Adipose tissue (tissue), 3 donors: Measurements from ENCODE around the gene C19orf73. TPM values are rescaled to one million over a fixed set of nuclear protein-coding genes. Genes with fewer than 3 reads are reported as not detected.
A peak's percentile ranks its signal among the peaks of the same experiment; 100 is the strongest.
"Not testable (repeated sequence)": the region's sequence is repeated elsewhere in the genome, so short reads cannot be mapped to it uniquely, and the experiment has no call there.

ENCODE experiments used
- H3K27ac ChIP-seq: one replicate; pipeline ENCODE4 v1.5.1; 2013; ENCODE audit warnings: low read depth, low read length
- WGBS, 3 donors: extraction: QIAGEN DNeasy Blood & Tissue Kit; methylation state at CpG; one replicate each; pipeline ENCODE4 v1.1.7; 2013; 5-methylcytosine and 5-hydroxymethylcytosine counted together
- polyA plus RNA-seq, 3 donors: library from polyadenylated mRNA; stranded (reverse); fragments of 200-250 nt; gene quantifications; one replicate each; pipeline ENCODE4 v1.2.3, GENCODE V29; 2013
- donor health status: healthy with polysubstance abuse.
- donor health status: Bipolar disorder and iron deficiency.
- donor health status: healthy.

C19orf73 gene
- polyA plus RNA-seq, 3 donors: 1.5 to 5.1 TPM; not detected in 1

DNA sequence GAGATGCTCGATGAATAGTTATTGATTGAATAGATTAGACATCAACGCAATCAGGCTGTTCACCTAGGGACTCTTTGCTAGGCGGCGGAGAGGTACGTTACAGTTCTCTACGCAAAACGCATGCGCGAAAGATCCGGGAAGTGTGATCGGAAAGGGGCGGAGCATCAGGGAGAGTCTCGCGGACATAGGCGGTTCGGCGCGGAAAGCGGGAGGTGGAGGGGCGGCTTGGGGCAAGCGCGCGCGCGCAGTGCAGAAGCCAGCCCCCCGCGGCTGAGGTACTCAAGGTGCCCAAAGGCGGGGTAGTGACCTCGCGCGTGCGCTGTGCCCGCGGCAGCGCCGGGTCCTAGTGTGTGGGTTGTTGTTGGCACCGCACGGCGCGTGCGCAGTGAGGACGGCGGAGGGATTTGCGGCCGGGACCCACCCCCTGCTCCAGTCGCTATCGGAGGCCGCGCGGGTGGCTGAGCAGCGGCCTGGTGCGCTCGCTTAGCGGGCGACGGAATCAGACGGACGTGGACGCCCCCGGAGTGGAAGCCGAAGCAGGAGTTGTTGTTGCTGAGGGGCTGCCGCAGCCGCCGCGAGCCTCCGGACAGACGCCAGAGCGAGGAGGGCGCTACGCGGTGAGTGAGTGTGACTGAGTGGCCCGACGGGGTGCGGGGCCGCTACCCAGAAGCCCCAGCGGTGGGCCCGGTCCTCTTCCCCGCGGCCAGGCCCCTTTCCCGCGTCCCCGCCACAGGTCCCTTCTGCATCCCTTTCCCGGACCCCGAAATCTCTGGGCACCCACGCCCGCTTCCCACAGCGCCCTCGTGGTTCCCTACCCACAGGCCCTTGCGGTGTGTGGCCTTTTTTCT, 33.7 kb downstream of the C19orf73 start, which contains the start of gene SNRNP70:
SNRNP70 (plus strand) TSS at position 432 of the 848 bp plus-strand sequence. CDS start 964 bp downstream, outside the sequence.
- peak within 1 kb of the TSS; percentile 40 for H3K27ac ChIP-seq
- 0 to 1% (median 0%) methylated on average over 83 to 89 of the region's 89 CpGs for WGBS, 3 donors

DNA sequence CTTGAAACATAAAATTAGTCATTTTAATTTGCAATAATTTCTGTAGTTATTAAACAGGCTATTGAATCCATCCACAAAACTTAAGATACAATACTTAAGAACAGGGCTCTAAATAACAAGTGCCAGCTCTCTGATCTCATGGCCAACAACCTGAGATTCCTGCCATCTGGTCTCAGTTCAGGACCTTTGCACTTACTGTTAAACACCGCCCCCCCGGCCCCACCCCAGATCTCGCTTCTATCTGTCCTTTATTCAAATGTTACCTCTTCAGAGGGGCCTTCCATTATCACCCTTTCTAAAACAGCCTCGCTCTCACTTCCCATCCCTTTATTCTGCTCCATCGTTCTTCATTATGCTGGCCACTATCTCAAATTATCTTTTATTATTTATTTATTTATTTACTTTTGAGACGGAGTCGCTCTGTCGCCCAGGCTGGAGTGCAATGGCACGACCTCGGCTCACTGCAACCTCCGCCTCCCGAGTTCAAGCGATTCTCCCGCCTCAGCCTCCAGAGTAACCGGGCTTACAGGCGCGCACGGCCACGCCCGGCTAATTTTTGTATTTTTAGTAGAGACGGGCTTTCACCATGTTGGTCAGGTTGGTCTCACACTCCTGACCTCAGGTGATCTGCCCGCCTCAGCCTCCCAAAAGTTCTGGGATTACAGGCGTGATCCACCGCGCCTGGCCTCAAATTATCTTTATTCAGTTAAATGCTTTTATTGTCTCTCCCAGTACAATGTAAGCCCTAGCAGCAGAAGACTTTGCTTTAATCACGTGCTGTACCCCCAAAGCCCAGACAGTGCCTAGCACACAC, 34.5 kb downstream of the C19orf73 start:
- H3K27ac ChIP-seq: peak overlapping the region; percentile 40
- WGBS, 3 donors: 45 to 73% (median 65%) methylated on average over 26 of the region's 26 CpGs

DNA sequence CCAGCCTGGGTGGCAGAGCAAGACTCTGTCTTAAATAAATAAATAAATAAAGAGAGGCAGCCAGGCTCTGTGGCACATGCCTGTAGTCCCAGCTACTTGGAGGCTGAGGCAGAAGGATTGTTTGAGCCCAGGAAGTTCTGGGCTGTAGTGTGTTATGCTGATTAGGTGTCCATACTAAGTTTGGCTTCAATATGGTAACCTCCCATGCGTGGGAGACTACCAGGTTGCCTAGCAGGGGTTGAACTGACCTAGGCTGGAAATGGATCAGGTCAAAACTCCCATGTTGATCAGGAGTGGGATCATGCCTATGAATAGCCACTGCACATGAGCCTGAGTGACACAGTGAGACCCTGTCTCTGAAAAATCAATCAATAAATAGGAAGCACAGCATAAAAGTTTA, 37.7 kb downstream of the C19orf73 start:
- 85 to 92% (median 86%) methylated on average over 1 of the region's 1 CpG for WGBS, 3 donors
- no peak overlapping the region for H3K27ac ChIP-seq

DNA sequence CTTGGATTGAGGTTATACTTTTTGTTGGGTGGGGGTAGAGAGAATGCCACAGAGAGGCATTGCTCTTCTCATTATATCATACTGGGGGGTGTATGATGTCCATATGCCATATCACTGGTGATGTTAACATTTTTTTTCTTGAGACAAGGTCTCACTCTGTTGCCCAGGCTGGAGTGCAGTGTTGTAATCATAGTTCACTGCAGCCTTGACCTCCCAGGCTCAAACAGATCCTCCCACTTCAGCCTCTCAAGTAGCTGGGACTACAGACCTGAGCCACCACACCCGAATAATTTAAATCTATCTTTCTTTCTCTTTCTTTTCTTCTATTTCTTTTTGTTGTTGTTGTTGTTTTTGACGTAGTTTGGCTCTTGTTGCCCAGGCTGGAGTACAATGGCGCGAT, 38.6 kb downstream of the C19orf73 start:
- H3K27ac ChIP-seq: no peak overlapping the region
- WGBS, 3 donors: 76 to 94% (median 85%) methylated on average over 4 of the region's 4 CpGs

DNA sequence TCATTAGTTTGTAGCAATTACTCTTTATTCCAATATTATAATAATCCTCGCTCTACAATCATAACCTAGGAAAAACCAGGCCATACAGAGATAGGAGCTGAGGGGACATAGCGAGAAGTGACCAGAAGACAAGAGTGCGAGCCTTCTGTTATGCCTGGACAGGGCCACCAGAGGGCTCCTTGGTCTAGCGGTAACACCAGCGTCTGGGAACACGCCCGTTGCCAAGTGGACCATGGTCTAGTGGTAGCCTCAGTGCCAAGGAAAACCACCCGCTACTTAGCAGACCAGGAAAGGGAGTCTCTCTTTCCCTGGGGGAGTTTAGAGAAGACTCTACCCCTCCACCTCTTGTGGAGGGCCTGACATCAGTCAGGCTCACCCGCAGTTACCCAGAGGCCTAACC, 44.1 kb downstream of the C19orf73 start:
- H3K27ac ChIP-seq: not testable (repeated sequence)
- WGBS, 3 donors: 14 to 18% (median 16%) methylated on average over 7 to 8 of the region's 9 CpGs

DNA sequence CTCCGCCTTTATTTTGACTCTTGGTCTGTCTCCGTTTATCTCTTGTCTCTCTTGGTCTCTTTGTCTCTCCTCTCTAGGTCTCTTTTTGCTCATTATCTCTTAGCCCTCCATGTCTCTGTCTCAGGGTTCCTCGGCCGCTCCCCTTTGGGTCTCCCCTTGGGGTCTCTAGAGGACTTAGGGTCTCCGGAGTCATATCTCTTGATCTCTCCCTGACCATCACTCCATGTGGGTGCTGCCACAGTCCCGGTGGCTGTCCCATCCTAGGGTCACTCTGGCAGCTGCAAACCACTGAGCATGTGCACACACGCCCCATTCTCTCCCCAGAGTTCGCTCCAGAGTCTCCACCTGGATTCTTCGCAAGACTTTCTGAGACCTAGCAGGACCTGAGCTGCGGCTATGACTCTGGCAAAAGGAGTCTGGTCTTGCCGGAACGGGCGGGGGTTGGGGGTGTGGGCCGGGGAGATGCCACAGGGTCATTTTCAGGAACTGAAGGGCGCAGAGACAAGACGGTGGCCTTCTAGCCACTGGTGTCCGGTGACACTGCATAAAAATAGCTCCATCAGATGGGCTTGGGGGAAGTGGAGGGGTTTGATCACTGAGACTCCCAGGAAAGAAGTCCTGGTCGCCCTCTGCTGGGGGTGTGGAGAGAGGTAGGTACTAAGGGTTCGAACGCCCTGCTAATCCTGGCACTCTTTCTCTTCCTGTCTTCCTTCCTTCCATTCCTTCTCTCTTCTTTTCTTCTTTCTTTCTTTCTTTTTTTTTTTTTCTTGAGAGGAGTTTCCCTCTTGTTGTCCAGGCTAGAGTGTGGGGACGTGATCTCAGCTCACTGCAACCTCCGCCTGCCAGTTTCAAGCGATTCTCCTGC, 45.2 kb downstream of the C19orf73 start:
- H3K27ac ChIP-seq: no peak overlapping the region
- 60 to 65% (median 61%) methylated on average over 23 of the region's 23 CpGs for WGBS, 3 donors

DNA sequence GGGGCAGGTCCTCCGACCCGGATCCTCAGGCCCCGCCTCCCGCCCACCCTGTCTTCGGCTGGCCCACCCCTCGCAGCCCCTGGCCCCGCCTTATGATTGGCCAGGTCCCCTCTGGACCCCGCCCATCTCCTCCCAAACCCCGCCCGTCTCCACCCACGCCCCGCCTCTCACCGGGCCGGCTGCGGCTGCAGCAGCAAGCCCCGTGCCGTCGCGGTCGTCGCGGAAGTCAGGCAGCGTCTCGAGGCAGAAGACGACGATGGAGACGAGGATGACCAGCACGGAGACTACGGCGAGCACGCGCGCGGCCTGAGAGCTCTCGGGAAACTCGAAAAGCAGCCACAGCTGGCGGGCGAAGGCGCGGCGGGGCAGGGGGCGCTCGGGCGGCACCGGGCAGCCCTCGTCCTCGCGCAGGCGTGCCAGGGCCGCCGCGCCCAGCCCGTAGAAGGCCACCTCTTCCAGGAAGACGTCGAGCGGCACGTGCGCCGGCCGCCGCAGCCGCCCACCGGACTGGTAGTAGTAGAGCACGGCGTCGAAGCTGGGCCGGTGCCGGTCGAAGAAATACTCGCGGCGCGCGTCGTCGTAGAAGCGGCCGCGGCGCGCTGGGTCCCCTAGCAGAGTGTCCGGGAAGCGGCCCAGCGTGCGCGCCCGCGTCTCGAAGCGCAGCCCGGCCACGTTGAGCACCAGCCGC, 46.9 kb downstream of the C19orf73 start:
- WGBS, 3 donors: 3 to 8% (median 5%) methylated on average over 67 to 93 of the region's 93 CpGs
- no peak overlapping the region for H3K27ac ChIP-seq

DNA sequence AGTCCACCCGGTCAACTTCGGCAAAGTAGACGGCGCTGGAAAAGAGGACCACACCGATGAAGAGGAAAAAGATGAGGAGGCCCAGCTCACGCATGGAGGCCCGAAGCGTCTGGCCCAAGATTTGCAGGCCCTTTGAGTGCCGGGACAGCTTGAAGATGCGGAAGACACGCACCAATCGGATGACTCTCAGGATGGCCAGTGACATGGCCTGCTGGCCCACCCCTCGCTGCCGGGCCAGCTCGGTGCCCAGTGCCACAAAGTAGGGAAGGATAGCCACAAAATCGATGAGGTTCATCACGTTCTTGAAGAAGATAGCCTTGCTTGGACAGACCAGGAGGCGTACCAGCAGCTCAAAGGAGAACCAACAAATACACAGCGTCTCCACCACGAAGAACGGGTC, 48.5 kb downstream of the C19orf73 start:
- no peak overlapping the region for H3K27ac ChIP-seq
- WGBS, 3 donors: 92 to 99% (median 95%) methylated on average over 21 of the region's 21 CpGs

DNA sequence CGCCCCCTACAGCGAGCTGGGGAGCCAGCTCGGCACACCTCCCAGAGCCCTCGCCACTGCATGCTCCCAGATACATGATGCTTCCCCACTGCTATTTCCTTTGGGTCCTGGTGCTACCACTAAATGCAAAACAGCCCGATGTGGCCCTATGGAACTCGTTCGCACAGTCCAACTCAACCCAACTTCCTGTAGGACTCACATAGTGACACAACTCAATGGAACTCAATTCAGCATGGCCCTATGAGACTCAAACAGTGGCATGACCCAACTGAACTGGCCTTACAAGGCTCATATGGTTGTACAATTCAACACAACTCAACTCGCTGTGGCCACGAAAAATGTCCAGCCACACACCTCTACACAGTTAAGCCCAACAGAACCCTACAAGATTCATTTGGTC, 49.9 kb downstream of the C19orf73 start:
- WGBS, 3 donors: 91 to 95% (median 92%) methylated on average over 9 of the region's 9 CpGs
- no peak overlapping the region for H3K27ac ChIP-seq

Other genes with a start within 250 kb of the C19orf73 start
- gene PPP1R15A, start 246.7 kb downstream of the C19orf73 start, polyA plus RNA-seq: 100 to 1,000 TPM in 2 of 3 donors, 10 to 100 TPM in 1; 18.7 to 240 (median 197) TPM
- gene TULP2, start 220.4 kb downstream of the C19orf73 start, polyA plus RNA-seq: under 1 TPM in 2 of 3 donors, not detected in 1; 0.08 to 0.09 TPM
- 100 to 1,000 TPM; 117 to 394 (median 178) TPM for gene NUCB1, start 218.8 kb downstream of the C19orf73 start, polyA plus RNA-seq
- under 1 TPM in 1 of 3 donors, not detected in 2; 0.30 TPM for gene DHDH, start 185.4 kb downstream of the C19orf73 start, polyA plus RNA-seq
- gene BAX, start 164.3 kb downstream of the C19orf73 start, polyA plus RNA-seq: 10 to 100 TPM; 24.4 to 71.2 (median 39.9) TPM
- gene FTL, start 153.8 kb downstream of the C19orf73 start, polyA plus RNA-seq: over 10,000 TPM in 1 of 3 donors, 1,000 to 10,000 TPM in 2; 1,172 to 18,296 (median 6,752) TPM
- 10 to 100 TPM; 20.1 to 73.8 (median 31.2) TPM for gene GYS1, start 125.8 kb downstream of the C19orf73 start, polyA plus RNA-seq
- 10 to 100 TPM; 44.6 to 65.0 (median 50.0) TPM for gene RUVBL2, start 125.3 kb downstream of the C19orf73 start, polyA plus RNA-seq
- under 1 TPM in 2 of 3 donors, not detected in 1; 0.36 to 0.62 TPM for gene LHB, start 102.1 kb downstream of the C19orf73 start, polyA plus RNA-seq
- not detected for gene CGB3, start 94.8 kb downstream of the C19orf73 start, polyA plus RNA-seq
- not detected for gene CGB2, start 87.3 kb downstream of the C19orf73 start, polyA plus RNA-seq
- gene CGB1, start 82.2 kb downstream of the C19orf73 start, polyA plus RNA-seq: not detected
- 1 to 10 TPM in 1 of 3 donors, not detected in 2; 1.1 TPM for gene CGB5, start 75.3 kb downstream of the C19orf73 start, polyA plus RNA-seq
- not detected for gene CGB8, start 70.0 kb downstream of the C19orf73 start, polyA plus RNA-seq
- 1 to 10 TPM in 1 of 3 donors, under 1 TPM in 1, not detected in 1; 0.12 to 1.0 TPM for gene CGB7, start 61.4 kb downstream of the C19orf73 start, polyA plus RNA-seq
- gene NTF4, start 54.3 kb downstream of the C19orf73 start, polyA plus RNA-seq: under 1 TPM in 1 of 3 donors, not detected in 2; 0.09 TPM
- gene KCNA7, start 46.4 kb downstream of the C19orf73 start, polyA plus RNA-seq: under 1 TPM in 1 of 3 donors, not detected in 2; 0.03 TPM
- gene SNRNP70, start 33.7 kb downstream of the C19orf73 start, polyA plus RNA-seq: 100 to 1,000 TPM; 170 to 188 (median 186) TPM
- 10 to 100 TPM in 1 of 3 donors, 1 to 10 TPM in 2; 4.3 to 12.9 (median 6.6) TPM for gene LIN7B, start 4.8 kb downstream of the C19orf73 start, polyA plus RNA-seq
- gene PPFIA3, start 401 bp upstream of the C19orf73 start, polyA plus RNA-seq: 10 to 100 TPM in 1 of 3 donors, 1 to 10 TPM in 2; 8.5 to 20.1 (median 8.9) TPM
- gene HRC, start 36.3 kb upstream of the C19orf73 start, polyA plus RNA-seq: 1 to 10 TPM in 2 of 3 donors, under 1 TPM in 1; 0.89 to 2.8 (median 1.3) TPM
- 10 to 100 TPM in 2 of 3 donors, 1 to 10 TPM in 1; 8.5 to 45.9 (median 11.9) TPM for gene TRPM4, start 38.6 kb upstream of the C19orf73 start, polyA plus RNA-seq
- 1 to 10 TPM in 2 of 3 donors, under 1 TPM in 1; 0.90 to 1.6 (median 1.0) TPM for gene SLC6A16, start 206.0 kb upstream of the C19orf73 start, polyA plus RNA-seq
- 10 to 100 TPM in 2 of 3 donors, 1 to 10 TPM in 1; 6.8 to 18.1 (median 10.6) TPM for gene CD37, start 216.3 kb upstream of the C19orf73 start, polyA plus RNA-seq
- gene TEAD2, start 243.3 kb upstream of the C19orf73 start, polyA plus RNA-seq: 10 to 100 TPM; 19.3 to 37.7 (median 34.0) TPM
- gene DKKL1, start 244.7 kb upstream of the C19orf73 start, polyA plus RNA-seq: under 1 TPM in 2 of 3 donors, not detected in 1; 0.21 to 0.61 TPM